ENCODE data around the gene UMAD1. TPM values are rescaled to one million over a fixed set of nuclear protein-coding genes. Genes with fewer than 3 reads are reported as not detected.

Gene UMAD1
- total and polyA plus RNA-seq, 10 donors = 7.6 to 21.2 (median 14.2) TPM

GRCh38 chr7:7895004-7895650, 254.6 kb downstream of the UMAD1 start:
- TF ChIP-seq, protein P1, sequence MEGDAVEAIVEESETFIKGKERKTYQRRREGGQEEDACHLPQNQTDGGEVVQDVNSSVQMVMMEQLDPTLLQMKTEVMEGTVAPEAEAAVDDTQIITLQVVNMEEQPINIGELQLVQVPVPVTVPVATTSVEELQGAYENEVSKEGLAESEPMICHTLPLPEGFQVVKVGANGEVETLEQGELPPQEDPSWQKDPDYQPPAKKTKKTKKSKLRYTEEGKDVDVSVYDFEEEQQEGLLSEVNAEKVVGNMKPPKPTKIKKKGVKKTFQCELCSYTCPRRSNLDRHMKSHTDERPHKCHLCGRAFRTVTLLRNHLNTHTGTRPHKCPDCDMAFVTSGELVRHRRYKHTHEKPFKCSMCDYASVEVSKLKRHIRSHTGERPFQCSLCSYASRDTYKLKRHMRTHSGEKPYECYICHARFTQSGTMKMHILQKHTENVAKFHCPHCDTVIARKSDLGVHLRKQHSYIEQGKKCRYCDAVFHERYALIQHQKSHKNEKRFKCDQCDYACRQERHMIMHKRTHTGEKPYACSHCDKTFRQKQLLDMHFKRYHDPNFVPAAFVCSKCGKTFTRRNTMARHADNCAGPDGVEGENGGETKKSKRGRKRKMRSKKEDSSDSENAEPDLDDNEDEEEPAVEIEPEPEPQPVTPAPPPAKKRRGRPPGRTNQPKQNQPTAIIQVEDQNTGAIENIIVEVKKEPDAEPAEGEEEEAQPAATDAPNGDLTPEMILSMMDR (IDR thresholded peaks at IDR 0.05 in 8 of 11, conservative IDR thresholded peaks at IDR 0.05 in 3 of 11) = no peak
- no peak for TF ChIP-seq POLR2AphosphoS5 (IDR thresholded peaks at IDR 0.05)
- no peak for TF ChIP-seq POLR2A (IDR thresholded peaks at IDR 0.05)
- intact Hi-C loops (cut with DNase I; ENCODE audit: low total_unique reads) = no loop called here
- H3K27ac ChIP-seq = no peak overlapping the region
- H3K4me3 ChIP-seq = no peak overlapping the region
- H3K4me1 ChIP-seq = no peaks in the 10 kb centered on the region
- no peaks in the 10 kb centered on the region for H3K9me3 ChIP-seq
- no peaks in the 10 kb centered on the region for H3K27me3 ChIP-seq (replicated peaks in 1 of 7)
- WGBS, 5 donors = 86 to 93% (median 90%) methylated on average over 7 of the region's 7 CpGs
- no peak for DNase-seq
- peaks cover 0 to 8% (median 0%) of the 10 kb centered on the region in 6 donors for H3K36me3 ChIP-seq

DNA sequence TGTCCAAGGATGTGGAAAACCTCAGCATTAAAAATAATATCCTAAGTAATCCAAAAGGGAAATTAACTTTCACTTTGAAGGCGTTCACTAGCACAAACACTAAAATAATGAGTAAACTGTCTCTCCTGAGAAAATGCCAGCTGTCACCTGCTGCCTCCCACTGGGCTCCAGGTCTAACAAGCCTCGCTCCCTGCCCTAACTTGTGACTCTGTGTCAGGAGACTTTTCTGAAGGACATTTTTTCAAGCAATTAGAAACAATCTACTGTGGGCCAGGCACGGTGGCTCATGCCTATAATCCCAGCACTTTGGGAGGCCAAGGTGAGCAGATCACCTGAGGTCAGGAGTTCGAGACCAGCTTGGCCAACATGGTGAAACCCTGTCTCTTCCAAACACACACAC, 255.2 kb downstream of the UMAD1 start:
- no peak for TF ChIP-seq POLR2AphosphoS5 (IDR thresholded peaks at IDR 0.05)
- TF ChIP-seq POLR2A (IDR thresholded peaks at IDR 0.05) = no peak
- TF ChIP-seq, protein P1 (IDR thresholded peaks at IDR 0.05 in 8 of 11, conservative IDR thresholded peaks at IDR 0.05 in 3 of 11) = no peak

DNA sequence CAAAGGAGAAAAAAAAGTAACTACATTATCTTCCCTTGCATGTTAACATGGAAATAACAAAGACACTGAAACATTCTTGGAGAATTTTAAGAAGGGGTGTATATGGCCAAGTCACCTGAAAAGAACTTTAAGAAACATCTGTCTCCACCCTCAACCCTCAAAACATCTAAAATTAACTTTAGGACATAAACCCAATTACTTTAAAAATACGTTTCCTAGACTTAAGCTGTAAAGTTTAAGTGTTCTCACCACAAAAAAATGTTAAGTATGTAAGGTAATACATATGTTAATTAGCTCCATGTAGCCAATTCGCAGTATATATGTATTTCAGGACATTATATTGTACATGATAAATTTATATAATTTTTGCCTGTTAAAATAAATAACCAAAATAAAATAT, 257.0 kb downstream of the UMAD1 start:
- no peak for DNase-seq
- no peak overlapping the region for H3K4me3 ChIP-seq
- WGBS, 5 donors = 83 to 95% (median 90%) methylated on average over 2 of the region's 2 CpGs
- no peaks in the 10 kb centered on the region for H3K9me3 ChIP-seq
- H3K27me3 ChIP-seq (replicated peaks in 1 of 7) = no peaks in the 10 kb centered on the region
- TF ChIP-seq, protein P1 (IDR thresholded peaks at IDR 0.05 in 8 of 11, conservative IDR thresholded peaks at IDR 0.05 in 3 of 11) = no peak
- TF ChIP-seq POLR2A (IDR thresholded peaks at IDR 0.05) (no peak), POLR2AphosphoS5 (IDR thresholded peaks at IDR 0.05) (no peak)
- peaks cover 0 to 4% (median 0%) of the 10 kb centered on the region in 6 donors for H3K36me3 ChIP-seq
- no peak overlapping the region for H3K27ac ChIP-seq
- no peaks in the 10 kb centered on the region for H3K4me1 ChIP-seq
- intact Hi-C loops (cut with DNase I; ENCODE audit: low total_unique reads) = no loop called here

More for the DNA sequence above, 255.2 kb downstream of the UMAD1 start:
- DNase-seq = no peak
- H3K36me3 ChIP-seq = peaks cover 0 to 4% (median 0%) of the 10 kb centered on the region in 6 donors
- no peak overlapping the region for H3K27ac ChIP-seq
- intact Hi-C loops (cut with DNase I; ENCODE audit: low total_unique reads) = no loop called here
- WGBS, 5 donors = 85 to 94% (median 90%) methylated on average over 4 of the region's 4 CpGs
- no peaks in the 10 kb centered on the region for H3K27me3 ChIP-seq (replicated peaks in 1 of 7)
- H3K4me1 ChIP-seq = no peaks in the 10 kb centered on the region
- H3K9me3 ChIP-seq = no peaks in the 10 kb centered on the region
- H3K4me3 ChIP-seq = no peak overlapping the region

DNA sequence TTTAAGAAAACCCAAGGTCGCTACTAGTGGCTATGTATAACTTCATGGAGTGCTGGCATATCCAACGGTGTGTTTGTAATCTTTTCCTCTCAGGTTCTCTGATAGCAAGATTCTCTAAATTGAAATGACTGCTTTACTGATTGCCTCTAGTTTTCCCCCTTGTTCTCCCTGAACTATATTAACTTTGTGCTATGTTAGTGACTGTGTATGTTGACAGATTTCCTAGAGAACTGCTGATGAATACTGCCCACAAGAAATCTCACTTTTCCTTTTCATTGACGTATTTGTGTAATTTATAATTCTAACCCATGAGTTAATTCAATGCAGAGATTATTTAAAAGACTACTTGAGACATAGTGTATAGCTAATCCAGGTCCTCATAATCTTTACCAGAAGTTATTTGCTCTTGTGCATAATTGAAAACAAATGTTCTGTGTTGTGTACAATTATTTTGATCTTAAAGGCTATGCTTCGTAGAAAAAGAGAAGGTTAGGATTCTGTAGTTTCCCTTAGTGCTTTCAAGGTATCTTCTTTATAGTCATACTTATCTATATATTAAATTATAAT, 257.5 kb downstream of the UMAD1 start:
- no peaks in the 10 kb centered on the region for H3K4me1 ChIP-seq
- no peak overlapping the region for H3K4me3 ChIP-seq
- no peaks in the 10 kb centered on the region for H3K27me3 ChIP-seq (replicated peaks in 1 of 7)
- no peak for TF ChIP-seq POLR2AphosphoS5 (IDR thresholded peaks at IDR 0.05)
- TF ChIP-seq, protein P1 (IDR thresholded peaks at IDR 0.05 in 8 of 11, conservative IDR thresholded peaks at IDR 0.05 in 3 of 11) = no peak
- TF ChIP-seq POLR2A (IDR thresholded peaks at IDR 0.05) = no peak
- H3K9me3 ChIP-seq = no peaks in the 10 kb centered on the region
- intact Hi-C loops (cut with DNase I; ENCODE audit: low total_unique reads) = no loop called here
- no peak for DNase-seq
- H3K27ac ChIP-seq = no peak overlapping the region
- WGBS, 5 donors = 65 to 92% (median 71%) methylated on average over 4 of the region's 4 CpGs
- peaks cover 0 to 4% (median 0%) of the 10 kb centered on the region in 6 donors for H3K36me3 ChIP-seq
